Measurements from ENCODE around the gene CHMP4B. TPM values are rescaled to one million over a fixed set of nuclear protein-coding genes. Genes with fewer than 3 reads are reported as not detected.

The CHMP4B gene
- total and polyA plus RNA-seq, 7 donors = 72.5 to 267 (median 151) TPM

GRCh38 chr20:33863440-33864323, 52.5 kb downstream of the CHMP4B start:
- H3K4me3 ChIP-seq = no peak overlapping the region
- WGBS, 3 donors = 90 to 95% (median 91%) methylated on average over 7 of the region's 7 CpGs
- no peak for DNase-seq
- H3K9me3 ChIP-seq = no peaks in the 10 kb centered on the region
- intact Hi-C loops (cut with DNase I) = loop anchor here (2.0 to 5.0 kb wide), 3 partner anchors 204 to 264 kb away; no protein-coding TSS in a partner anchor
- H3K36me3 ChIP-seq (ENCODE audit: insufficient read depth in 1 of 2, low read depth in 1 of 2) = no peaks in the 10 kb centered on the region
- H3K27me3 ChIP-seq (ENCODE audit: insufficient read depth in 3 of 3, low read length in 2 of 3) = no peaks in the 10 kb centered on the region
- ATAC-seq = no peak
- TF ChIP-seq CTCF (IDR thresholded peaks at IDR 0.05) = no peak
- peaks cover 4% of the 10 kb centered on the region for H3K4me1 ChIP-seq
- no peak overlapping the region for H3K27ac ChIP-seq

- ATAC-seq (no peak), DNase-seq (no peak)
- intact Hi-C loops (cut with DNase I) = loop anchor here (5.0 kb wide), 2 partner anchors 203 to 263 kb away; no protein-coding TSS in a partner anchor
- no peak for TF ChIP-seq CTCF (IDR thresholded peaks at IDR 0.05)
- Histone ChIP-seq H3K36me3 (ENCODE audit: insufficient read depth in 1 of 2, low read depth in 1 of 2) (no peaks in the 10 kb centered on the region), H3K27ac (no peak overlapping the region), H3K4me1 (peaks cover 4% of the 10 kb centered on the region), H3K27me3 (ENCODE audit: insufficient read depth in 3 of 3, low read length in 2 of 3) (no peaks in the 10 kb centered on the region), H3K4me3 (no peak overlapping the region), H3K9me3 (no peaks in the 10 kb centered on the region)
- 82 to 88% (median 87%) methylated on average over 15 of the region's 15 CpGs for WGBS, 3 donors
Measured at GRCh38 chr20:33864324-33864963, 53.3 kb downstream of the CHMP4B start.

GRCh38 chr20:33865761-33866370, 54.7 kb downstream of the CHMP4B start:
- intact Hi-C loops (cut with DNase I) = no loop called here
- H3K4me1 ChIP-seq = peaks cover 4% of the 10 kb centered on the region
- no peaks in the 10 kb centered on the region for H3K36me3 ChIP-seq (ENCODE audit: insufficient read depth in 1 of 2, low read depth in 1 of 2)
- DNase-seq = peak in 1 of 2 donors; percentile 14
- WGBS, 3 donors = 78 to 83% (median 80%) methylated on average over 12 to 13 of the region's 13 CpGs
- H3K27ac ChIP-seq = no peak overlapping the region
- no peak for ATAC-seq
- no peak overlapping the region for H3K4me3 ChIP-seq
- TF ChIP-seq CTCF (IDR thresholded peaks at IDR 0.05) = no peak
- no peaks in the 10 kb centered on the region for H3K9me3 ChIP-seq
- no peaks in the 10 kb centered on the region for H3K27me3 ChIP-seq (ENCODE audit: insufficient read depth in 3 of 3, low read length in 2 of 3)

GRCh38 chr20:33866398-33867100, 55.4 kb downstream of the CHMP4B start:
- WGBS, 3 donors = 88 to 89% (median 89%) methylated on average over 11 of the region's 11 CpGs
- TF ChIP-seq CTCF (IDR thresholded peaks at IDR 0.05) = no peak
- Histone ChIP-seq H3K27ac (no peak overlapping the region), H3K27me3 (ENCODE audit: insufficient read depth in 3 of 3, low read length in 2 of 3) (no peaks in the 10 kb centered on the region), H3K4me3 (no peak overlapping the region), H3K9me3 (no peaks in the 10 kb centered on the region), H3K4me1 (peaks cover 4% of the 10 kb centered on the region), H3K36me3 (ENCODE audit: insufficient read depth in 1 of 2, low read depth in 1 of 2) (no peaks in the 10 kb centered on the region)
- no peak for ATAC-seq
- intact Hi-C loops (cut with DNase I) = no loop called here
- peak in 1 of 2 donors; percentile 21 for DNase-seq

Measured in psoas muscle (tissue), 8 donors.